GM19463 (cell line): ENCODE measurements around the gene FTCD.
"Not testable (repeated sequence)": the region's sequence is repeated elsewhere in the genome, so short reads cannot be mapped to it uniquely, and the experiment has no call there.

Source experiments
- ATAC-seq: cut with Tn5 transposase; IDR thresholded peaks from one replicate; pipeline ENCODE4 v1.9.1; 2021; ENCODE audit warnings: mild to moderate bottlenecking, moderate library complexity; ENCODE audit not compliant: unreplicated experiment

Gene FTCD

DNA sequence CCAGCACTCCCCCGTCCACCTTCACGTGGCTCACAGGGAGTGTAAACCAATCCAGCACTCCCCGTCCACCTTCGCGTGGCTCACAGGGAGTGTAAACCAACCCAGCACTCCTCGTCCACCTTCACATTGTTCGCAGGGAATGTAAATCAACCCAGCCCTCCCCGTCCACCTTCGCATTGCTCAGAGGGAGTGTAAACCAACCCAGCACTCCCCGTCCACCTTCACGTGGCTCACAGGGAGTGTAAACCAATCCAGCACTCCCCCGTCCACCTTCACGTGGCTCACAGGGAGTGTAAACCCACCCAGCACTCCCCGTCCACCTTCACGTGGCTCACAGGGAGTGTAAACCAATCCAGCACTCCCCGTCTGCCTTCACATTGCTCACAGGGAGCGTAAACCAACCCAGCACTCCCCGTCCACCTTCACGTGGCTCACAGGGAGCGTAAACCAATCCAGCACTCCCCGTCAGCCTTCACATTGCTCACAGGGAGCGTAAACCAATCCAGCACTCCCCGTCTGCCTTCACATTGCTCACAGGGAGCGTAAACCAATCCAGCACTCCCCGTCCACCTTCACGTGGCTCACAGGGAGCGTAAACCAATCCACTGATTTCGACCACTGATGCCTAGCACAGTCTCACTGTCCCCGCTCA, 14.9 kb downstream of the FTCD start:
- not testable (repeated sequence) for ATAC-seq

DNA sequence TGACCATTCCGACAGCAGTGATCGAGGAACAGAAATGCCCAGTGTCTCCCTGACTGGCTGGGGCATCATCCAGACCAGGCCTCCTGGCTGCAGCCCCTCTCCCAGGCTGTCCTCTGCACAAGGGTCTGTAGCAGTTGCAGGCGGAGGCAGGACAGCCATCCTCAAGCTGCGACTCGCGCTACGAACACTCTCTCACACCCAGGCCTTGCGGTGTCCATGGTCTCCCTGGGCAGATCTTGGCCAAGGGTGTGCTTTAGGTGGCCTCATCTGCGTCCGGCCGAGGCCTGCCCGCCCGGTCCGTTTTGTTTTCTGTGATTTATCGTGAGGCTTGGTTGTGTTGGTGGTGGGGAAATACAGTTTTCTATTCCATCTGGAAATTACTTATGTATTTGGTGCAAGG, 15.7 kb downstream of the FTCD start:
- no peak for ATAC-seq

DNA sequence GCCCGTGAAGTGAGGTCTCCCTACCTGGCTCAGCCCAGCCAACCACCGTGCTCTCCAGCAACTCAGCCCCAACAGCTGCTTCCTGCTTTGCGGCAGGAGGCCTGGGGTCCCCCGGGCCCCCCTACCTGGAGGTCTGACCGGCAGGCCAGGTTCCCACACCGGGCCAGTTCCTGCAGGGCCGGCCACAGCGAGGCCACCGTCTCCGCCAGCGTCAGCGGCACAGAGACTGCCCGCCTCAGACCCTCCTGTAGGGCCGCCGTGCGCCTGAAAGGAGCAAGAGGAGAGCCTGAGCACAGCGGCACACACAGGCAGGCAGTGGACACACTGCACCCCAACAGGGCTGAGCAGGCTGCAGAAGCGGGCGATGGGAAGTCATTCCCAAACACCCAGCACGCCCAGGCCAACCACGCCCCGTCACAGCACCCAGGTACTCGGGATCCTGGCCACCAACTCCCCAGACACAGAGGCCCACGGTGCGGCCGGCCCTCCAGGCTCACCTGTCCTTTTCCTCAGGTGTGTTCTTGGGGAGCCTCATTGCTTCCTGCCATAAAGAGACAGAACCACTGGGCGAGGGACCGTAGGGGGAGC, 16.9 kb downstream of the FTCD start:
- ATAC-seq: no peak

DNA sequence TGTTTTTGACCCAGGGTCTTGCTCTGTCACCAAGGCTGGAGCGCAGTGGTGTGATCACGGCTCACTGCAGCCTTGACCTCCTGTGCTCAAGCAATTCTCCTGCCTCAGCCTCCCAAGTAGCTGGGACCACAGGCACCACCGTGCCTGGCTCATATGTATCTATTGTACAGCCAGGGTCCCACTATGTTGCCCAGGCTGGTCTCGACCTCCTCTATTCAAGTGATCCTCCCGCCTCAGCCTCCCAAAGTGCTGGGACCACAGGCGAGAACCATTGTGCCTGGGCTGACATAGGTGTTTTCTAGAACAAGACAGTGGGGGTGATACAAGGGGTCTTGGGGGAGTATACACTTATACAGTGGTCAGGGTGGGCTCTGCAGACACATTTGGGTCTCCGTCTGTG, 17.5 kb downstream of the FTCD start:
- ATAC-seq: no peak

DNA sequence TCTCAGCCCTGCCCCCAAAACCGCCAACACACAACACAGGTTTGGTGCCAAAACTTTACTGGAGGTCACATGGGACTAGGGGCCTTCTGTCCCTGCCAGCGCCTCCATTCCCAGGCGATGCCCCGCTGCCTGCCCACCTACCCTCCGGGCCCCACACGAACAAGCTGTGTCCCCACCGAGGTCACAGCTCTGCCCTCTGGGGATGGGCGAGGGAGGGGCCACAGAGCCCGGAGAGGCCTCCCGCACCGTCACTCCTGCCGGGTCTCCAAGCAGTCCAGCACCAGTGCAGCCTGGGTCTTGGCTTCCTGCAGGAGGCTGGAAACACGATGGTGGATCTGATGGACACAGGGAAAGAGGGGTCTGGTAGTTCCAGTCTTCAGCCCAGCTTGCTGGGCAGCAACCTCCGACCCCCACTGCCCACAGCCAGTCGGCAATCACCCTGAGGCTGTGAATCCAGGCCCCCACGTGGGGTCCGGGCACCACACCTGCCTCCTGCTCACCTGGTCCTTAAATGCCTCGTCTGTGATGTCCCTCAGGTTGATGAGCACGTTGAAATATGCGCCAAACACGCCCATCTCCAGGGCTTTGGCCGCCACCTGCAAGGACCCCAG, 18.5 kb downstream of the FTCD start:
- ATAC-seq: no peak

DNA sequence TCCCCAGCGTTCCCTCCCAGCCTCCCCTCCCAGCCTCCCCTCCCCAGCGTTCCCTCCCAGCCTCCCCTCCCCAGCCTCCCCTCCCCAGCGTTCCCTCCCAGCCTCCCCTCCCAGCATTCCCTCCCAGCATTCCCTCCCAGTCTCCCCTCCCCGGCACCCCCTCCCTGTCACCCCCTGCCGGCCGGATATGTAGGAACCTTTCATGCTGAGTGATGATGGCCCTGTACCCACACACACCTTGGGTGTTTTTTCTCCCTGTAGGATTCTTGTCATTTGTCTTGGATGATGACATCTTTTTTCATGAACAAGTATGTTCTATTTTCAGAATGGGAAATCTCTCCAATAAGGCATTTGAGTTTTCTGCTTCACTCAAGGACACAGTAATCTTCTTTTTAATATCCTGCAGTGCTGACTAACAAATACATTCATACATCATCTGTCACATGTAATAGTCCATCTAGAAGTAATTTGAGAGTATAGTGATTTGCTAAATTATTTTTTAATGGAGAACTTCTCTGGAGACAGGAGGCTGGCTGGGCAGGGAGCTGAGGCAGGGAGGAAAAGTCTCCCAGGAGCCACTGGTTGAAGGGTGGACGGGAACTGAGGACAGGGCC, 19.5 kb downstream of the FTCD start:
- no peak for ATAC-seq

DNA sequence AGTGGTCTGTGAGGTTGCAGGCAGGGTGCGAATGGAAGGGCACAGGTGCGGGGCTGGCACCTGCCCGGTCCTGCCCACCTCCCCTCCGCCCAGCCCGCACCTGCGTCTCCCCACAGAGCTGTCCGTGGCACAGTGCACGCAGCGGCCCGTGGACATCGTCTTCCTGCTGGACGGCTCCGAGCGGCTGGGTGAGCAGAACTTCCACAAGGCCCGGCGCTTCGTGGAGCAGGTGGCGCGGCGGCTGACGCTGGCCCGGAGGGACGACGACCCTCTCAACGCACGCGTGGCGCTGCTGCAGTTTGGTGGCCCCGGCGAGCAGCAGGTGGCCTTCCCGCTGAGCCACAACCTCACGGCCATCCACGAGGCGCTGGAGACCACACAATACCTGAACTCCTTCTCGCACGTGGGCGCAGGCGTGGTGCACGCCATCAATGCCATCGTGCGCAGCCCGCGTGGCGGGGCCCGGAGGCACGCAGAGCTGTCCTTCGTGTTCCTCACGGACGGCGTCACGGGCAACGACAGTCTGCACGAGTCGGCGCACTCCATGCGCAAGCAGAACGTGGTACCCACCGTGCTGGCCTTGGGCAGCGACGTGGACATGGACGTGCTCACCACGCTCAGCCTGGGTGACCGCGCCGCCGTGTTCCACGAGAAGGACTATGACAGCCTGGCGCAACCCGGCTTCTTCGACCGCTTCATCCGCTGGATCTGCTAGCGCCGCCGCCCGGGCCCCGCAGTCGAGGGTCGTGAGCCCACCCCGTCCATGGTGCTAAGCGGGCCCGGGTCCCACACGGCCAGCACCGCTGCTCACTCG, 23.3 kb downstream of the FTCD start:
- ATAC-seq: no peak

DNA sequence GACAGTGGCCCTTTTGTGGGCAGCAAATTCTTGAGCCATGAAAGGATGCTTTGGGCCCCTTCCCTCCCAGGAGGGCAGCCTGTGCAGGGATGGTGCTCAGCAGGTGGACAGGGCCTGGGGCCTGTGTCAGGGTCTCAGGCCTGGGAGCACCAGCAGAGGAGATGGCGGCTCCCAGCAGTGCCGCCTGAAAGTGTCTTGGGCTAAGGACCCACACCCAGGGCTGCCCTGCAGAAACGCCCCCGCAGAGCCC, 23.9 kb downstream of the FTCD start:
- ATAC-seq: no peak

DNA sequence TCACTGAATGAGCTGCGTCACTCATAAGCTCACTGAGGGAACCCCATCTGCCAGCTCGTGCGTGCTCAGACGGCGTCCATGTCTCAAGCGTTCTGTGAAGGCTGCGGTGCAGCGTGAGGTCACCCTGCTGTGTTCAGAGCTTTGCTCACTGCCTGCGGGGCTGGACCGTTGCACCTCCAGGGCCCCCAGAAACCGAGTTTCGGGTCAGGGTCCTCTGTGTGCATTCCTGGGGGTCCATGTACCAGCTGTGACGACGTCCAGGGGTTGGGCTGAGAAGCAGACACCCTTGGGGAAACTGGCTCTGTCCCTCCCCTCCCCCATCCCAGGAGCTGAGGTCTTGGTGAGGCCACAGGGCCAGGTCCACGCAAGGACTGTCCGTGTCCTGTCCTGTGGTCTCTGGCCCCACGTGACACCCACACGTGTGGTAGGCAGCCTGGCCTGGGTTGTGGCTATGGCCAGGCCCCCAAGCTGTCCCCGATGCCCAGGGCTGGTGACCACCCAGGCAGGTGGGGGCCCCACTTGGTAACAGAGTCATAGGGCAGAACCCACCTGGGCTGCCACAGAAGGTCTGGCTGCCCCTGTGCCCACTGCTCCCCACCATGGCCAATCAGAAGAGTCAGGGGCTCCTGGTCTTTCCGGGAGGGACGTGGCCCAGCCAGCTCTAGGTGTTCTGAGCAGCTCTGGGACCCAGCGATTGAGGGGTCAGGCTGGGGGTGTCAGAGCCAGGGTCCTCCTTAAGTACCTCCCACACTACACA, 24.4 kb downstream of the FTCD start:
- no peak for ATAC-seq

DNA sequence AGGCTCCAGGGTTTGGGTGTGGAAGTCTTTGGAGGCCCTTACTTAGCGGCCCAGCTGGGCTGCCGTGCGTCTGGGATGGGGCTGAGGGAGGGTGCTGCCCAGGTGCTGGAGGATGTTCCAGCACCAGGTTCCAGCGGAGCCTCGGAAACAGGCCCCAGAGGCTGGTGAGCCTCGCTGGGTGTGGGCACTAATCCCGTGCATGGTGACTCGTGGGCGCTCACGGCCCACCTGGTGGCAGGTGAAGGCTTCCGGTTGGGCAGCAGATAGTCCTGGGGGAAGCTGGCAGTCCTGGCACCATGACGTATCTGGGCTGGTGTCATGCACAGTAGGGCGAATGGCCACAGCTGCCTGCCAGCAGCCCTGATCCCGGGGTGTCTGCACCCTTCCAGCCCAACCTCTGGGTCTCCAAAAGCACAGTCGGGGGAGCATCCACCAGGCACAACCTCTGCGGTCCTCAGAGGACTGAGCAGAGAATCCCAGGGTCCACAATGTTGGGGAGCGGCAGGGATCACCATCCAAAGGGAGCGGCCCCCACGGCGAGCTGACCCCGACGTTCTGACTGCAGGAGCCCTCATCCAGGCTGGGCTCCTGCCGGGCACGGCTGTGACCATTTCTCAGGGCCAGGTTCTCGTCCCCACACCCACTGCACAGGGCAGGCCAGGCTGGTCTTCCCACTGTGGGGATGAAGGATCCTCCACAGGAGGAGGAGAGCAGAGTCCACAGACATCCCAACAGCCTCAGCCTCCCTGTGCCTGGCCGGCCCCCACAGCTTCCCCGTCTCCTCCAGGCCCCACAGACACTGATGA, 25.3 kb downstream of the FTCD start:
- no peak for ATAC-seq

DNA sequence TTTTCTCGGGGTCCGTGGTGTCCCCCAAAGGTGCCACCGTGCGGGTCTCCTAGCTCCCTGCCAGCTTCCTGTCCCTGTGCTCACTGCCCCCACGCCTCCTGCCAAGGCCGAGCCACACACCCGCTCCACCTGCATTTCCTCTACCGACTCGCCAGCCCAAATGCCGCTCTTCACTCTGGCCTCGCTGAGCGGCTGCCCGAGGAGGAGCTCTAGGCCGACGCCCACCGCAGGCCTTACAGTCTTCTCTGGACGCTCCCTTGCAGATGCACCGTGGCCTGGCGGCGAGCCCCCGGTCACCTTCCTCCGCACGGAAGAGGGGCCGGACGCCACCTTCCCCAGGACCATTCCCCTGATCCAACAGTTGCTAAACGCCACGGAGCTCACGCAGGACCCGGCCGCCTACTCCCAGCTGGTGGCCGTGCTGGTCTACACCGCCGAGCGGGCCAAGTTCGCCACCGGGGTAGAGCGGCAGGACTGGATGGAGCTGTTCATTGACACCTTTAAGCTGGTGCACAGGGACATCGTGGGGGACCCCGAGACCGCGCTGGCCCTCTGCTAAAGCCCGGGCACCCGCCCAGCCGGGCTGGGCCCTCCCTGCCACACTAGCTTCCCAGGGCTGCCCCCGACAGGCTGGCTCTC, 26.3 kb downstream of the FTCD start:
- no peak for ATAC-seq

DNA sequence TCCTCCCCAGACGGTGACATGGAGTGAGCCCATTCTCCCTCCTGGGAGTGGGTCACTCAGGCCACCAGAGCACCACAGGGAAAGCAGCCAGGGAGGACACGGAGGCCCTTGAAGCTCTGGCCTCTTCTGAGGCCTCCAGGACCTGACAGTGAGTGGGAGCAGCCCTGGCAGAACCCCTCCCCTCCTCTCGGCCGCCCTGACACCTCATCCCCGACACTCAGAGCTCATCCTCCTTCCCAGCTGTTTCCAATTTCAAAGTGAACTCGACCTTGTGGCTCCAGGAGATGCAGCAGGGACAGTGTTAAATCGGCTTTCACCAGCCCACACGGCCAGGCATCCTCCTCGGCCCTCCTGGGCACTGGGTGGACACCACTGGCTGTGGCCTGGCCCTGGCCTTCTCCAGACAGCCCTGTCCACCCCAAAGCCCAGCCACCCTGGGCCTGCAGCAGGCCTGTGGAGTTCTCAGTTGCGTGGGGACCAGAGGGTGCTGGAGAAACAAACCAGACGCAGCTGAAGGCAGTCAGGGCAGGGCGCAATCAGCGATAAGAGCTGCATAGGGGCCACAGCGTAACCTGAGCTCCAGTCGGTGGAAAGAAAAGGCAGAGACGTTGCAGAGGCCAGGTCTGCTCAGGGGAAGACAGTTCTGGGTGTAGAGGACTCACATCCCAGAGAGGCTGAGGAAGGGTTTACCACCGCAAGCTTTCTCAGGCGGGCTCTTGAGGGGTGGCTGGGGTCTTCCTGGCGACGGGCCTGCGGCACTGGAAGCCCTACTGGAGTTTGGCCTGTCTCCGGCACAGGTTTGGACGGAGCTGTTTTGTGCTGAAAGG, 27.1 kb downstream of the FTCD start:
- no peak for ATAC-seq

DNA sequence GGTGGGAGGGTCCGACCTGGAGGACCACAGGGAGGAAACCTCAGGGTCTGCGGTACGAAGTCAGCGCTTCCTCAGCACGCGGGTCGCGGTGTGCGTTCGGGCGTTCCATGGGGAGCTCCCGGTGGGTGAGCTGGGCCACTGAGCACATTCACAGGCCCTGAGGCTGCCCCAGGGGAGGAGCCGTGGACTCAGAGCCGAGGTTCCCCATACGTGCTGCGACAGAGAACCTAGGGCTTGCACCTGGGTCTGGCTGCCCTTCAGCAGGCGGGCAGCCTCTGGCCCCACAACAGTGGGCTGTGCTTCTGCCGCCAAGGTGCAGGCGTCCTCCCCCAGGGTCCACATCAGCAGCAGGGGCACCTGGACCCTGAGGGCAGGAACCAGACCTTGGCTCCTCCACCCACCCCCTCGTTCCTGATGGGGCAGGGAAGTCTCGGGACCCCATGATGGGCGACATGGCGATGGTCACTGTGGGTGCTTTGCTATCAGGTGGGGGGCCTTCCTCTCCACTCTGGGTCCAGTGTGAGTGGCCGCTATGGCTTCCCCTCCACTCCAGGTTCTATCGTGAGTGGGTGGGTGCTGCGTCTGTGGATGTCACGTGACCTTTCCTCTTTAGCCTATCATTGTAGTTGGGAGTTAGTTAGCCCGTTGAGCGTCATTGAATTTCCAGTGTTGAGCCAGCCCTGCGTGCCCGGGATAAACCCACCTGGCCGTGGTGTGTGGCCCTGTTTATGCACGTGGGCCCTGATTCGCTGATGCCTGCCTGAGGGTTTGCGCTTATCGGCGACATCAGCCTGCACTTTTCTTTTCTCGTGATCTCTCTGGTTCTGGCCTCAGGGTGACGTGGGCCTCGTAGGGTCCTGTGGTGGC, 27.9 kb downstream of the FTCD start:
- no peak for ATAC-seq

DNA sequence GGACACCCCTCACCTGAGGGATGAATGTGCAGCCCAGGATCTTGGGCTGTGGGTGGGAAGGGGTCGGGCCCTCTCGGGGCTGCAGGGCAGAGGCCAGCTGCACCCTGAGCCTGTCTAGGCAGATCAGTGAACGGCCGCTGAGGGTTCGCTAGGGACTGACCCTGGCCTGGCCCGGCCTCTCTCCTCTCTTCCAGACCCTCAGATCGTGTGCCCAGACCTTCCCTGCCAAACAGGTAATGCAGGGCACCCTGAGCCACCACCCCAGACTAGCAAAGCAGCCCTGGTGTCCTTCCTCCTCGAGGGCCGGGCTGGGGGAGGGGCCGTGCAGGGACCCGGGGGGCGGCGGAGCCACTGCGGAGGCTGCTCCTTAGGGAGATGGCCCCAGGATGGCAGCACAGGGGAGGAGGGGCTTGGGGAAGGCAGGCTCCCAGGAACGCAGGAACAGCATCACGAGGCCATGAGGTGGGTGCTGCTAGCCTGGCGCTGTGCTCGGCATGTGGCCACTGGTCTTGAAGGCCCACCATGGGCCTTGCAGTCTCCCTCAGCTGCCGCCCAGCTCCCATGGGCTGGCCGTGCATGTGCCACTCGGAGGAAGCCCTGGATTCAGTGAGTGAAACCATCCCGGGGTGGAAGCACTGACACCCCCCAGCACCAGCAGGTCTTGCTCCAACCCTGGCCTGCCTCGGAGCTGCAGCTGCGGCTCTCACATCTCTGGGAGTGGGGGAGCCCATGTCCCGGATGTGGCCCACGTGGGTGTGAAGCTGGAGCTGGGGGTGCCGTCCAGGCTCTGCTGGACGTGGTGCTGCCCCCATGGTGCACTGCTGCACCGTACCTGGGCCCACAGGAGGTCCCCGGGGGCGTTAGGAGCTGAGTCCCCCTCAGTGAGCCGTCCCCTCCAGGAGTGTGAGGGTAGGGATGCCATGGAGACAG, 28.8 kb downstream of the FTCD start:
- ATAC-seq: no peak

DNA sequence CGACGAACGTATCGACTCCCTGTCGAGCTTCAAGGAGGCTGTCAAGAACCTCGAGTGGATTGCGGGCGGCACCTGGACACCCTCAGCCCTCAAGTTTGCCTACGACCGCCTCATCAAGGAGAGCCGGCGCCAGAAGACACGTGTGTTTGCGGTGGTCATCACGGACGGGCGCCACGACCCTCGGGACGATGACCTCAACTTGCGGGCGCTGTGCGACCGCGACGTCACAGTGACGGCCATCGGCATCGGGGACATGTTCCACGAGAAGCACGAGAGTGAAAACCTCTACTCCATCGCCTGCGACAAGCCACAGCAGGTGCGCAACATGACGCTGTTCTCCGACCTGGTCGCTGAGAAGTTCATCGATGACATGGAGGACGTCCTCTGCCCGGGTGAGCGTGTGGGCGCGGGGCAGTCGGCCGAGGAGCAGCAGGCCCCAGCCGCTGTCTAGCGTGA, 29.5 kb downstream of the FTCD start:
- no peak for ATAC-seq

DNA sequence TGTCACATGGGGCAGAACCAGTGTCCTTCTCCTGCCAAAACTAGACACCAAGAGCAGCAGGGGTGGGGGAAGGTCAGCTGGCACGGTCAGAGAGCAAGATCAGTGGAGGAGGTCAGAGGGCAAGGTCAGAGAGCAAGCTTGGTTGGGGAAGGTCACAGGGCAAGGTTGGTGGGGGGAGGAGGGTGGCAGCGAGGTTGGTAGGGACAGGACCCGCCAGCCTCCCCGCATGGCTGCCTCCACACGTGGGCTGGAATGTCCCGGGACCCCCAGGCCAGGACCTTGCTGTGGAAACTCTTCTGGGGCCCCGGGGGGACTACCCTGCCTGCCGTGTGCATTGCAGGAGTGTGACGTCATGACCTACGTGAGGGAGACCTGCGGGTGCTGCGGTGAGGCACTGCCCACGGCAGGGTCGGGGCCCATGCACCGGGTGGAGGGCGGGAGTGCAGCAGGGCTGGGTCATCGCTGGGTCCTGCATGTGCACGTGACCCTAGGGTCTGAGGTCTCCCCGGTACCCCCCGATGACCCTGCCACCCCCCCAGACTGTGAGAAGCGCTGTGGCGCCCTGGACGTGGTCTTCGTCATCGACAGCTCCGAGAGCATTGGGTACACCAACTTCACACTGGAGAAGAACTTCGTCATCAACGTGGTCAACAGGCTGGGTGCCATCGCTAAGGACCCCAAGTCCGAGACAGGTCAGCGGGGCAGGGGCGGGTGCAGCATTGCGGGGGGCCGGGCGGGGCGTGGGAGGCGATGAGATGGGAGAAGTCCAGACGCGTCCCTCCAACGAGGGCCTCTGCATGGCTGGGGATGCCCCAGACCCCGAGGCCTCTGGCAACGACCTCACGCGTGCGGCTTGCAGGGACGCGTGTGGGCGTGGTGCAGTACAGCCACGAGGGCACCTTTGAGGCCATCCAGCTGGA, 30.2 kb downstream of the FTCD start:
- ATAC-seq: no peak
